PC-3 (cell line): Measurements from ENCODE around the gene CASP2. TPM values are rescaled to one million over a fixed set of nuclear protein-coding genes. Genes with fewer than 3 reads are reported as not detected.

Experiments
- ATAC-seq: fragments of 200-7000 bp; cut with Tn5 transposase; 2 replicates; pipeline ENCODE4 v1.9.1; 2020; ENCODE audit warnings: mild to moderate bottlenecking, moderate library complexity
- BruUV-seq: library from RNA; stranded (reverse); fragments of 400-500 nt; replicated peaks from 2 replicates; lab custom pipeline; 2021; lab: Mats Ljungman, UMichigan
- CTCF ChIA-PET: fragments of 300-600 bp; sonication (Branson Sonifier 250); formaldehyde crosslinking; loops from one replicate; lab custom pipeline; 2022; ENCODE audit warnings: antibody characterized with exemption; lab: Charles Lee
- POLR2A ChIA-PET: fragments of 300-600 bp; sonication (Branson Sonifier 250); formaldehyde crosslinking; loops from one replicate; lab custom pipeline; 2022; ENCODE audit warnings: antibody characterized with exemption; ENCODE audit not compliant: unreplicated experiment; lab: Charles Lee
- DNase-seq: peaks from one replicate; pipeline ENCODE4 v3.0.0-alpha.2; 2015
- H2AFZ ChIP-seq: fragments of 300-600 bp; sonication (generic); 2 replicates; pipeline ENCODE4 v1.6.0; 2016; ENCODE audit warnings: antibody characterized with exemption, low read length
- H3F3A ChIP-seq: fragments of 300-600 bp; sonication (generic); one replicate; pipeline ENCODE4 v1.6.0; 2017; ENCODE audit warnings: antibody characterized with exemption, low read length, control low read depth, mild to moderate bottlenecking; ENCODE audit not compliant: unreplicated experiment
- H3K27ac ChIP-seq: fragments of 300-600 bp; sonication (generic); 2 replicates; pipeline ENCODE4 v1.5.1; 2016; ENCODE audit warnings: mild to moderate bottlenecking, low read length
- H3K27me3 ChIP-seq: fragments of 300-600 bp; sonication (generic); 2 replicates; pipeline ENCODE4 v1.6.1; 2016; ENCODE audit warnings: low read length, mixed read lengths
- H3K36me3 ChIP-seq: fragments of 300-600 bp; sonication (generic); 2 replicates; pipeline ENCODE4 v1.6.1; 2016; ENCODE audit warnings: low read depth, mixed run types, low read length, mixed read lengths
- H3K4me1 ChIP-seq: fragments of 300-600 bp; sonication (generic); 2 replicates; pipeline ENCODE4 v1.5.1; 2016; ENCODE audit warnings: low read length; ENCODE audit not compliant: insufficient read depth
- H3K4me2 ChIP-seq: fragments of 300-600 bp; sonication (generic); 2 replicates; pipeline ENCODE4 v1.6.0; 2016; ENCODE audit warnings: low read length
- H3K4me3 ChIP-seq: fragments of 300-600 bp; sonication (generic); 2 replicates; pipeline ENCODE4 v1.5.1; 2016; ENCODE audit warnings: mild to moderate bottlenecking, low read length, mixed read lengths
- H3K79me2 ChIP-seq: fragments of 300-600 bp; sonication (generic); 2 replicates; pipeline ENCODE4 v1.6.1; 2017; ENCODE audit warnings: low read length, mixed read lengths
- H3K9ac ChIP-seq: fragments of 300-600 bp; sonication (generic); 2 replicates; pipeline ENCODE4 v1.6.0; 2016; ENCODE audit warnings: mild to moderate bottlenecking, low read length
- H3K9me2 ChIP-seq: fragments of 300-600 bp; sonication (generic); replicated peaks from 2 replicates; pipeline ENCODE4 v1.6.1; 2016; ENCODE audit warnings: mixed run types, low read length, mixed read lengths
- H3K9me3 ChIP-seq: fragments of 300-600 bp; sonication (generic); 2 replicates; pipeline ENCODE4 v1.6.1; 2016; ENCODE audit warnings: low read length, mixed read lengths
- H4K20me1 ChIP-seq: fragments of 300-600 bp; sonication (generic); 2 replicates; pipeline ENCODE4 v1.6.1; 2016; ENCODE audit warnings: low read length, mixed read lengths
- CTCF ChIP-seq: fragments of 300-600 bp; sonication (generic); conservative IDR thresholded peaks from 2 replicates; pipeline ENCODE4 v1.5.1; 2017; ENCODE audit warnings: antibody characterized with exemption, low read depth, mild to moderate bottlenecking, low read length
- EZH2 ChIP-seq: fragments of 300-600 bp; sonication (generic); IDR thresholded peaks from one replicate; pipeline ENCODE4 v1.6.1; 2017; ENCODE audit warnings: antibody characterized with exemption, mild to moderate bottlenecking, low read length; ENCODE audit not compliant: unreplicated experiment
- EZH2phosphoT487 ChIP-seq: fragments of 300-600 bp; sonication (generic); IDR thresholded peaks from 2 replicates; pipeline ENCODE4 v1.6.1; 2018; ENCODE audit warnings: mild to moderate bottlenecking, antibody characterized with exemption, low read length, borderline replicate concordance
- intact Hi-C: fragments of 100-400 bp; cut with micrococcal nuclease; formaldehyde crosslinking; loops from 2 replicates; pipeline ENCODE4 v1.9.0; 2023
- total RNA-seq: library from RNA; depleted of rRNA; stranded (reverse); fragments of >200 nt; gene quantifications from 2 replicates; pipeline ENCODE4 v1.2.3, GENCODE V29; 2014

CASP2 gene
- total RNA-seq, 1 experiment from 2014 or later, result 26.4 TPM

DNA sequence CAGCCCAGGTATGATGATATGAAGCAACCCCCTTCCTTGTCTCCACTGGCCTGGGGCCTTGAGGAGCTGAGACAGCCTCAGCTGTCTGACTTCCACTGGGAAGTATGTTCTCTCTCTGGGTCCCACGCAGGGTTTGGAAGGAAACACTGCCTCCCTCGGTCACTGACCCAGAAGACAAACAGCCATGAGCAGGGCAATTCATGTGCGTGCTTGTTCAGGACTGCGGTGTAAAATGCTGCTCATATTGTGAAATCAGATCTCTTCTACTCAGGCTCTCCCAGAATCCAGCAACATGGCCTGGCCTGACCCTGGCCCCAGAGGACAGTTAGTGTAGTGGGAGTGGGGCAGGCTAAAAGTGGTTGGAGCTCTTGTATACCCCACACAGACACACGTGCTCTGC is 30.5 kb downstream of the CASP2 start:
- Histone ChIP-seq H3K9me3 (no peaks in the 10 kb centered on the region), H3K9ac (no peak overlapping the region), H3K4me1 (peaks cover 9% of the 10 kb centered on the region; the same call in 1 of the 2 replicates), H3K79me2 (no peaks in the 10 kb centered on the region), H3F3A (no peaks in the 10 kb centered on the region), H2AFZ (no peak overlapping the region), H3K36me3 (no peaks in the 10 kb centered on the region), H3K27ac (no peak overlapping the region), H3K27me3 (no peaks in the 10 kb centered on the region), H4K20me1 (no peaks in the 10 kb centered on the region), H3K9me2 (no peaks in the 10 kb centered on the region), H3K4me3 (no peak overlapping the region), H3K4me2 (no peak overlapping the region)
- CTCF ChIA-PET, result no interaction called here
- POLR2A ChIA-PET, result no interaction called here
- intact Hi-C loops, result loop anchor here (10.0 kb wide), 1 partner anchor 176 kb away; no protein-coding TSS in a partner anchor
- ATAC-seq, result no peak
- DNase-seq, result no peak
- TF ChIP-seq EZH2phosphoT487, result no peak
- TF ChIP-seq CTCF, result no peak
- no peak for TF ChIP-seq EZH2
- BruUV-seq, result no TSS peak

DNA sequence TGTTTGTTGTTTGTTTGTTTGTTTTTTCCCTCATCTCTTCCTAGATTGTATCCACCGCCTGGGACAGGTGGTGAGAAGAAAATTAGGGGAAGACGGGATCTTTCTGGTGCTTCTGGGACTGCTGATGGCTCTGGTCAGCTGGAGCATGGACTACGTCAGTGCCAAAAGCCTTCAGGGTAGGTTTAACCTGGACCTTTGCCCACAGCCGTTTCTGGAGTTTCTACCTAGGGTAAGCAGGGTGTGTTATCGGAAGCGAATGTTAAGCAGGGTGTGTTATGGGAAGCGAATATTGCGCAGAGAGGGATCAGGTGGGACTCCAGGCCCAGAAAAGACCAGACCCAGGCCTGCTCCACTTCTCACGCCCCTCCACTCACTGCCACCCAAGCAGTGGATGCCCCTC is 32.5 kb downstream of the CASP2 start:
- Histone ChIP-seq H2AFZ (no peak overlapping the region), H3K9me2 (no peaks in the 10 kb centered on the region), H3K9ac (no peak overlapping the region), H3K9me3 (no peaks in the 10 kb centered on the region), H3K4me2 (no peak overlapping the region), H3K4me1 (peaks cover 25% of the 10 kb centered on the region), H3F3A (no peaks in the 10 kb centered on the region), H3K4me3 (no peak overlapping the region), H3K36me3 (no peaks in the 10 kb centered on the region), H3K27ac (no peak overlapping the region), H4K20me1 (no peaks in the 10 kb centered on the region), H3K79me2 (no peaks in the 10 kb centered on the region), H3K27me3 (no peaks in the 10 kb centered on the region)
- intact Hi-C loops, result no loop called here
- ChIA-PET CTCF (no interaction called here), POLR2A (no interaction called here)
- DNase-seq (peak; percentile 60), ATAC-seq (no peak; the same call in 1 of the 2 replicates)
- no TSS peak for BruUV-seq
- TF ChIP-seq CTCF (no peak), EZH2 (no peak), EZH2phosphoT487 (no peak)

GRCh38 chr7:143321242-143321641 is 33.1 kb downstream of the CASP2 start:
- ATAC-seq (no peak), DNase-seq (no peak)
- H3K4me3 ChIP-seq, result no peak overlapping the region
- H3K27me3 ChIP-seq, result no peaks in the 10 kb centered on the region
- no peak overlapping the region for H3K4me2 ChIP-seq
- TF ChIP-seq EZH2phosphoT487, result no peak
- no peak for TF ChIP-seq CTCF
- TF ChIP-seq EZH2, result no peak
- no peak overlapping the region for H3K9ac ChIP-seq
- no peaks in the 10 kb centered on the region for H3K79me2 ChIP-seq
- ChIA-PET CTCF (no interaction called here), POLR2A (no interaction called here)
- BruUV-seq, result no TSS peak
- intact Hi-C loops, result no loop called here
- no peak overlapping the region for H3K27ac ChIP-seq
- H3K9me2 ChIP-seq, result no peaks in the 10 kb centered on the region
- H3K36me3 ChIP-seq, result no peaks in the 10 kb centered on the region
- no peaks in the 10 kb centered on the region for H3K9me3 ChIP-seq
- H3F3A ChIP-seq, result no peaks in the 10 kb centered on the region
- H2AFZ ChIP-seq, result no peak overlapping the region
- H3K4me1 ChIP-seq, result peaks cover 32% of the 10 kb centered on the region
- H4K20me1 ChIP-seq, result no peaks in the 10 kb centered on the region
